A172 (cell line): Measurements from ENCODE around the gene TUSC1. TPM values are rescaled to one million over a fixed set of nuclear protein-coding genes. Genes with fewer than 3 reads are reported as not detected.
"Not testable (repeated sequence)": the region's sequence is repeated elsewhere in the genome, so short reads cannot be mapped to it uniquely, and the experiment has no call there.

Source experiments
- DNase-seq: peaks from one replicate; pipeline ENCODE4 v3.0.0-alpha.2; 2015; ENCODE audit warnings: low spot score
- total RNA-seq: library from RNA; depleted of rRNA; stranded (reverse); fragments of >200 nt; shearing (Covaris generic); gene quantifications from 2 replicates; pipeline ENCODE4 v1.2.3, GENCODE V29; 2014; rRNA removed

The TUSC1 gene
- total RNA-seq, result 27.3 and 31.2 TPM in 2 replicates

GRCh38 chr9:25678147-25678666, at the start of gene TUSC1:
Gene TUSC1, minus strand, starts transcription at chr9:25678444. Its CDS starts 132 bp downstream, at chr9:25678312.
- DNase-seq, result peak; percentile 88

DNA sequence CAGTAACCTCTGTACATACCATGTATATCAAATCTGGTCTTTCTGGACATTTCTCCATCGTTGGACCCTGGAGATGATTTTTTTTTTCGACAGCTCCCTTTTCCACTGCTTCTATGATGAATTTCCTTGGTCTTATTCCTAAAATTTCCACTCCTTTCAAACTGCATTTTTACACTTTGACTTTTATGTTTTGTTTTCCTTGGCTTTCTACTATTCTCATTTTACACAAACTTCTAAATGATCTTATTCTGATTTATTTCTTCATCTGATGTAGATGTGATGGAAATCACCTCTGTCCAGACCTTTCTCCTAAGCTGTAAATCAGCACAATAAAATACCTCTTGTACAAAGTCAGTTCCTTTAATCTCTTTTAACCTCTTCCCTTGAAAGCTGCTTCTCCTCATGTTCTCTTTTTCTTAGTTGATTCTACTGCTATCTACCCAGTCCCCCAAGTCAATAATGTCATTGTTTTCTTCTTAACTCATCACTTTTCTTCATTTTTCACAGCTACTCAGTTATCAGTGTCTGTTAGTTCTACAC, 48.7 kb upstream of the TUSC1 start:
- no peak for DNase-seq

- DNase-seq, result peak; percentile 70
Observed at GRCh38 chr9:25724424-25724823, 46.2 kb upstream of the TUSC1 start.

- DNase-seq, result peak; percentile 84
Observed at GRCh38 chr9:25716220-25716872, 38.1 kb upstream of the TUSC1 start.

DNA sequence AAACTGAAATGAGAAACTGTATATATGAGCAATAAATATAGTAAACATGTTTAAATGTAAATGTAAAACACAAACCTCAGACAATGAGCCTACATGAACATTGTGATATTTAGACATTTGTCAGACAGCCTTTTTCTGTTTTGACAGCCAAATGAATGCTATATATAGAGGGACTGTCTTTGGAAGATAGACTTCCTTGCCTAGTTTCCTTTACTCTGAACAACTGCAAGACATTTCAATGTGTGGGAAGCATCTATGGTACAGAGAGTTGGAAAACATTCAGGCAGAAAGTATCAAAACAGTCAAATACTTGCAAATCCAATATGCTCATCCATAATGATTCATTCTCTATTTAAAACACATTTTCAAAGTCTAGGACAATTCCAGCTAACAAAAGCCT, 31.7 kb upstream of the TUSC1 start:
- DNase-seq, result no peak

GRCh38 chr9:25704800-25705199, 26.6 kb upstream of the TUSC1 start:
- no peak for DNase-seq

DNA sequence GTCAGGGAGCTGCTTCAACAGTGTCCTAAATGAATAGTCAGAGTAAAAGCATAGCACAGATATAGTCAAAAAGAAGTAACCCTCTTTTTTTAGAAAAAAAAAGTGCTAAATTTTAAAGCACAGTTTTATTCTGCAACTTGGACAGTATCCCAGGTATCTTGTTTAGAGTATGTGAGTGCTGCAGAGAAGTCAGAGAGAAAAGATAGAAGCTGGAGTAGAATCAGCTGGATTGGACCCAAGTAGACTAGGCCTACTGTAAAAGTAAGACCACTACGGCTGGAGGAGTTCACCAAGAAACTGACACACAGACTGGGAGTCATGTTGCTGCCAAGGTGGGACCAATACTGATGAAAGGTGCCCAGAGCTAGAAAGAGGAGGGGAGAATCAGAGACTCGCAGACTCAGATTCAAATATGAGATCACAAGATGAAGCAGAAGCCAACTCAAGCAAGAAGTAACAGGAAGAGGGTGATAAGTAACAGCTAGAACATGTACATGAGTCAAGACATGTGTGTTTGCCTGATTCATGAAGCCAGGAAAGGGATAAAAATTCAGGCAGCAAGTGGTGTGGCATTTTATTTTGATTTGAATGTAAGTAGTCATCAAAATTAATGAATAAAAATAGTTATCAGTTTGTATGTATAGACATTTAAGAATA, 25.6 kb upstream of the TUSC1 start:
- no peak for DNase-seq

DNA sequence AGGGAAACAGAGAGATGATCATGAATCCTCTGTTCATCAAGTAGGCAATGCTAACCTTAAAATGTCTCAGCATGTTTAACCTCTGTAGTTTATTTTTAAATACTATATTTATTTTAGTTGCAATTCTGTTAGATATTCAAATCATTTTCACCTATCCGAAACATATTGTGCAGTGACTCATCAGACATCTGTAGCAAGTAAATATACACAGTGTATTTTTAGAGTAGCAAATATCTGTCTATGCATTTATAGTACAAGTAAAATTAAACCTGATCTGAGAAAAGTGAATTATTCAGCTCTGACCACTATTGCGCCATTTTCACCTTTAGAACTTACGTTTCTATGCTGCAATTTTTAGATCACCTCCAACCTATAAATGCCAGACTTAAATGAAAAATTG, 24.3 kb upstream of the TUSC1 start:
- no peak for DNase-seq

DNA sequence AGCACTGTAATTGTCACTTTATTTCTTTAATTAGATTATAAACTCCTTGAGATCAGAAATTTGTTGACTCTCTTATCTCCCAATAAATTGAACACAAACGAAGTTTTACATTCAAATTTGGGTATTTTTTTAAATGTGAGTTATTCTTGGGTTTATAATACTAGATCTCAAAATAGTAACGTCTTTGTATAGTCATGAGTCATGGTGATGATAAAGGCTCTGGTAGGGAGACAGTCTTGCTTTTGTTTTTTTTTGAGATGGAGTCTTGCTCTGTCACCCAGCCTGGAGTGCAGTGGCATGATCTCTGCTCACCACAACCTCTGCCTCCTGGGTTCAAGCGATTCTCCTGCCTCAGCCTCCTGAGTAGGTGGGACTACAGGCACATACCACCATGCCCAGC, 22.7 kb upstream of the TUSC1 start:
- peak; percentile 52 for DNase-seq

GRCh38 chr9:25700430-25700829, 22.2 kb upstream of the TUSC1 start:
- peak; percentile 27 for DNase-seq

DNA sequence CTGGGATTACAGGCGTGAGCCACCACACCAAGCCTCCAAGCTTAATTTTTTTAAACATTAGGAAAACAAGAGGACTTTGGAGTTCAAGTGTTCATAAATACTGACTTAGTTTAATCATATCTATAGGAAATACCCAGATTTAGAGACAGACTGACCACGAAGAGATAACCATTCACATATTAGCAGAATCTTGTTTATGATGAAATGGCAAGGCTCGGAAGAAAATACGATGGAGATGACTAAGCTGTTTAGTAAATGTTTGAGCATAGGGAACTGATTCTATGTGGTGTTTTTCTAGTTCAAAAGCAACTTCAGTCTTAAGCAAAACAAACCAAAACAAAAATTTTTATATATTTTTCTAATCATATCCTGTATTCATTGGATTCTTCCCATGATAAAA, 13.5 kb upstream of the TUSC1 start:
- no peak for DNase-seq

DNA sequence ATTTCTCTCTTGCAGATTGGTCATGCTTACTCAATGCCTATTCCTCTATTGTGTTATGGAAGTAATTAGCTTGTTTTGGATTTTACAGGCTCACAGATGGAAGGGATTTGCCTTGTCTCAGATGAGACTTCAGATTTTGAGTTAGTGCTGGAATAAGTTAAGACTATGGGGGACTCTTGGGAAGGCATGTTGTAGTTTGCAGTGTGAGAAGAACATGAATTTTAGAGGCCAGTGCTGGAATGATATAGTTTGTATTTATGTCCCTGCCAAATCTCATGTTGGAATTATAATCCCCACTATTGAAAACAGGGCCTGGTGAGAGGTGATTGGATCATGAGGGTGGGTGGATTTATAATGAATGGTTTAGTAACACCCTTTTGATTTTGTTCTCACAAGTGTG, 6.1 kb upstream of the TUSC1 start:
- no peak for DNase-seq

GRCh38 chr9:25681266-25681665, 3.0 kb upstream of the TUSC1 start:
- DNase-seq, result peak; percentile 80

- DNase-seq, result no peak
Observed at GRCh38 chr9:25678846-25679360, 659 bp upstream of the TUSC1 start.

DNA sequence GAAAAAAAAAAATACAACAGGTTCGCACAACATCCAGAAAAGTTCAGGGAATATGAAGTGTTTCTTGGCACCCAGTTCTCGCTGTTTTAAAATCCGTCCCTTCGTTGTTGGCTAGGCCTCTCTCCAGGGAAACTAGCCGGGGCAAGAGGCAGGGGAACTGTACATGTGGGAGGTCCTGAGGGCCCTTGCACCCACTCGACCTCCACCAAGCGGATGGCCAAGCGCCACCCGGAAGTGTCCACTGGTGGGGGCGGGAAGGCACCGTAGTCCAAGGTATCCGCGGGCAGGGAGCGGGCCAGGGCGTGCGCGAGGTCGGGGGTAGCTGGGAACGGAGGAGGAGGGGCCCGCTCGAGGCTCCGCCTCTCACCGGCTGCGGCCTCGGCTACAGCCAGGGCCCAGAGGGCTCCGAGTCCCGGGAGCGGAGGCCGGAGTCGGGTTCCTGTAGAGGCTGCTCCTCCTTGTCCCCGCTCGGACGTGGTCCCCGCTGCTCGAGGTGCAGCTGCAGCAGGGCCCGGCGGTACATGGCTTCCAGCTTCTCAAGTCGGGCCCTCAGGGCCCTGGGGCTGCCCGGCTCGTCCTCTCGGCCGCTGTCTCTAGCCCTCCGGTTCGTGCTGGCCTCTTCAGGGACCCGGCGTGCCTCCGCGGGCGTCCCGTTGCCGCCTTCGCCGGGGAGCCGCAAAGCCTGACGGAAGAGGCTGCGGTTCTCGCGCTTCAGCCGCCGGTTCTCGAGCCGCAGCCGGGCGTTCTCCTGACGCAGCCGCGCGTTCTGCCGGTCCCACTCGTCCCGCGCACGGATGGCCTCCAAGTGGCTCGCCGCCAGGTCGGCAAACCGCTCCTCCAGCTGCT, 720 bp downstream of the TUSC1 start:
- peak; percentile 66 for DNase-seq

DNA sequence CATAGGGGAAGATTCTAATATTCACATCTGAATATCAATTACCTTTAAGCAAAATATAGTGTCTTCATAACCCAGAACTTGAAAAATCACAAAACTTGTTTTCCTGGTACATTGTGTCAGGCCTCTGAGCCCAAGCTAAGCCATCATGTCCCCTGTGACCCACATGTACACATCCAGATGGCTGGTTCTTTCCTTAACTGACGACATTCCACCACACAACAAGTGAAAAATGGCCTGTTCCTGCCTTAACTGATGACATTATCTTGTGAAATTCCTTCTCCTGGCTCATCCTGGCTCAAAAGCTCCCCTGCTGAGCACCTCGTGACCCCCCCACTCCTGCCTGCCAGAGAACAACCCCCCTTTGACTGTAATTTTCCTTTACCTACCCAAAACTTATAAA, 2.4 kb downstream of the TUSC1 start:
- not testable (repeated sequence) for DNase-seq

- DNase-seq, result no peak
Observed at GRCh38 chr9:25658571-25658970, 19.7 kb downstream of the TUSC1 start.

DNA sequence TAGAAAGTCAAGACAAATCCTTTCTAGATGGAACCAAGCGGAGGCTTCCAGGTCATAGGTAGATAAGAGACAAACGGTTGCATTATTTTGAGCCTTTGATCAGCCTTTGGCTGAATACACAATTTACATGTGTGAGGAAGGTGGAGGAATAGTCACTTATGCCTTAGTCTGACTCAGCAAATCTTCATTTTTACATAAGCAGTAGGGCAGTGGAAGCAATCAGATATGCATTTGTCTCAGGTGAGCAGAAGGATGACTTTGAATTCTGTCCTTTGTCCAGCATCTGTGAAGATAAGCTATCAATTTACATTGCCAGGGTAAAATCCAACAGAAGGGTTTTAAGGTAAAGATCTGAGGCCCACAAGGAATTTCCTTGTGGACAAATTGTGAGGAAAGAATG, 23.8 kb downstream of the TUSC1 start:
- no peak for DNase-seq

DNA sequence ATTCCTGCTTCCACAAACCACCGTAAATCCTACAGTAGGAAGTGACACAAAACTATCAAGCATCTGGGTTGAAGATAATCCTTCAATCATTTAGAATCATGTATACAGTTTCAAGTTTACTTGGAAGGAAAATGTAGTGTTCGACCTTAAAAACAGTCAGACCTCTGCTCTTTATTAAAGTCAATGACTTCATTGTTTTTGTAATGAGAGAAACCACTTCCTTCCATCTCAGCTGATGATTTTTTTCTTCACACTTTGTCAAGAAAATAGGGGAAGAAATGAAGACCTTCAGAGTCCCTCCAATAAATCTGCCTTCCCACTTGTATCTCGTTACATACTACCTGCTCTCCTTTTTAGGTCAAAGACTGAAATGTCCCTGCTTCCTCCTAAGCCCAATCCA, 30.1 kb downstream of the TUSC1 start:
- no peak for DNase-seq

DNA sequence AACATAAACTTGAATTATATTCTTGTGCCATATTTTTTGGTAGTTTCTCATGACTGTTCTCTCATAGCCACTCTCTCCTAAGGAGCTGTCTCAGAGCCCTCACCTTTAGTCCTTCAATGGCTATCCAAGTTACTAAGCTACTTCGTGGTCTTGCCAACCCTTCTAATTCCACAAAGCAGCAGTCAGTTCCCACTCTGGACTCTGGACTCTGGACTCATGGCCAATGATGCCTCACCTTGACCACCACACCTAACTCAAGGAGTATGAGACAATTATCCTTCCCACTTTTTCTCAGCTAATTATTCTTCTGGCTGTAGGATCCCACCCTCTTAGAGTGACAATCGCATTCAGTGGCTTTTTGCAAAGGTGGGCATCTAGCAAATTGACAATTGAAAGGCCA, 42.2 kb downstream of the TUSC1 start:
- DNase-seq, result no peak

- no peak for DNase-seq
Observed at GRCh38 chr9:25629231-25629630, 49.0 kb downstream of the TUSC1 start.
